ENCODE measurements around the gene GPSM1.

GPSM1 gene

GRCh38 chr9:136331556-136332481, 4.5 kb downstream of the GPSM1 start:
- Histone ChIP-seq H3K36me3 (ENCODE audit: insufficient read depth, low read length) (peaks cover 4% of the 10 kb centered on the region; the same call in 1 of the 2 replicates), H3K9ac (ENCODE audit: low read depth, low read length) (no peak overlapping the region)
- ATAC-seq (ENCODE audit: insufficient read depth, low read depth) = no peak

GRCh38 chr9:136332482-136332983, 5.2 kb downstream of the GPSM1 start:
- Histone ChIP-seq H4K20me1 (ENCODE audit: insufficient read depth, low read length) (peaks cover 19% of the 10 kb centered on the region; the same call in 1 of the 2 replicates), H3K27ac (ENCODE audit: low read length) (no peak overlapping the region), H3K79me2 (ENCODE audit: insufficient read depth, low read length) (no peaks in the 10 kb centered on the region), H3K9me3 (ENCODE audit: insufficient read depth, low read length, severe bottlenecking) (no peaks in the 10 kb centered on the region), H3K4me1 (ENCODE audit: insufficient read depth, low read length) (peaks cover 15% of the 10 kb centered on the region), H3K4me2 (ENCODE audit: insufficient read depth, low read length) (no peak overlapping the region), H3K4me3 (ENCODE audit: low read depth in 1 of 2, low read length in 2 of 2) (no peak overlapping the region), H3K9ac (ENCODE audit: low read depth, low read length) (no peak overlapping the region), H3K27me3 (ENCODE audit: insufficient read depth, low read length, poor library complexity) (no peaks in the 10 kb centered on the region), H3K36me3 (ENCODE audit: insufficient read depth, low read length) (peaks cover 4% of the 10 kb centered on the region; the same call in 1 of the 2 replicates), H2AFZ (ENCODE audit: low read depth, low read length) (no peak overlapping the region)
- TF ChIP-seq EZH2 (IDR thresholded peaks at IDR 0.05; ENCODE audit: borderline replicate concordance, low read depth, low read length, severe bottlenecking) (no peak), CTCF (IDR thresholded peaks at IDR 0.05; ENCODE audit: borderline replicate concordance, extremely low read depth, low read length, poor library complexity, severe bottlenecking) (no peak)
- DNase-seq = no peak
- ATAC-seq (ENCODE audit: insufficient read depth, low read depth) = no peak

More at GRCh38 chr9:136331556-136332481, 4.5 kb downstream of the GPSM1 start:
- Histone ChIP-seq H3K4me2 (ENCODE audit: insufficient read depth, low read length) (no peak overlapping the region), H3K4me1 (ENCODE audit: insufficient read depth, low read length) (peaks cover 18% of the 10 kb centered on the region), H3K4me3 (ENCODE audit: low read depth in 1 of 2, low read length in 2 of 2) (no peak overlapping the region), H3K27ac (ENCODE audit: low read length) (no peak overlapping the region), H2AFZ (ENCODE audit: low read depth, low read length) (no peak overlapping the region), H3K9me3 (ENCODE audit: insufficient read depth, low read length, severe bottlenecking) (no peaks in the 10 kb centered on the region), H4K20me1 (ENCODE audit: insufficient read depth, low read length) (peaks cover 19% of the 10 kb centered on the region; the same call in 1 of the 2 replicates), H3K27me3 (ENCODE audit: insufficient read depth, low read length, poor library complexity) (no peaks in the 10 kb centered on the region), H3K79me2 (ENCODE audit: insufficient read depth, low read length) (no peaks in the 10 kb centered on the region)
- TF ChIP-seq CTCF (IDR thresholded peaks at IDR 0.05; ENCODE audit: borderline replicate concordance, extremely low read depth, low read length, poor library complexity, severe bottlenecking) (no peak), EZH2 (IDR thresholded peaks at IDR 0.05; ENCODE audit: borderline replicate concordance, low read depth, low read length, severe bottlenecking) (no peak)
- DNase-seq = no peak

GRCh38 chr9:136333045-136333444, 5.7 kb downstream of the GPSM1 start:
- Histone ChIP-seq H4K20me1 (ENCODE audit: insufficient read depth, low read length) (peaks cover 19% of the 10 kb centered on the region; the same call in 1 of the 2 replicates), H3K36me3 (ENCODE audit: insufficient read depth, low read length) (peaks cover 4% of the 10 kb centered on the region; the same call in 1 of the 2 replicates), H3K79me2 (ENCODE audit: insufficient read depth, low read length) (no peaks in the 10 kb centered on the region), H3K9me3 (ENCODE audit: insufficient read depth, low read length, severe bottlenecking) (no peaks in the 10 kb centered on the region), H3K4me1 (ENCODE audit: insufficient read depth, low read length) (peaks cover 13% of the 10 kb centered on the region), H3K27me3 (ENCODE audit: insufficient read depth, low read length, poor library complexity) (no peaks in the 10 kb centered on the region), H3K4me2 (ENCODE audit: insufficient read depth, low read length) (no peak overlapping the region), H3K4me3 (ENCODE audit: low read depth in 1 of 2, low read length in 2 of 2) (no peak overlapping the region), H3K9ac (ENCODE audit: low read depth, low read length) (no peak overlapping the region), H2AFZ (ENCODE audit: low read depth, low read length) (no peak overlapping the region), H3K27ac (ENCODE audit: low read length) (no peak overlapping the region)
- DNase-seq = no peak
- TF ChIP-seq EZH2 (IDR thresholded peaks at IDR 0.05; ENCODE audit: borderline replicate concordance, low read depth, low read length, severe bottlenecking) = no peak
- no peak for TF ChIP-seq CTCF (IDR thresholded peaks at IDR 0.05; ENCODE audit: borderline replicate concordance, extremely low read depth, low read length, poor library complexity, severe bottlenecking)
- ATAC-seq (ENCODE audit: insufficient read depth, low read depth) = no peak

Measured in DND-41 (cell line).